HCT116 (cell line): ENCODE measurements around the gene RXRA. TPM values are rescaled to one million over a fixed set of nuclear protein-coding genes. Genes with fewer than 3 reads are reported as not detected.

ENCODE experiments used
- ATAC-seq: fragments of 200-7000 bp; cut with Tn5 transposase; 2 replicates; pipeline ENCODE4 v1.9.1; 2020; ENCODE audit warnings: mild to moderate bottlenecking, moderate library complexity
- BruUV-seq: library from RNA; stranded (reverse); fragments of 400-500 nt; replicated peaks from 2 replicates; lab custom pipeline; 2021; lab: Mats Ljungman, UMichigan
- CTCF ChIA-PET: fragments of 300-600 bp; sonication (Branson Sonifier 250); formaldehyde crosslinking; loops from one replicate; lab custom pipeline; 2021; ENCODE audit warnings: antibody characterized with exemption; lab: Charles Lee
- POLR2A ChIA-PET: fragments of 300-600, 350-600 bp; sonication (Branson Sonifier 250); formaldehyde crosslinking; loops from one replicate; lab custom pipeline; 2021; ENCODE audit warnings: antibody characterized with exemption; lab: Charles Lee
- RAD21 ChIA-PET, 2 experiments: fragments of 300-600 bp; sonication (Branson Sonifier 250); formaldehyde crosslinking; loops; one replicate each; lab custom pipeline; 2023; ENCODE audit warnings: low total read pairs in 2 of 2; ENCODE audit not compliant: uncharacterized antibody in 2 of 2, unreplicated experiment in 2 of 2, low non-redundant PET in 1 of 2; lab: Charles Lee
- DNase-seq: peaks from one replicate; pipeline ENCODE4 v3.0.0-alpha.2; 2010; ENCODE audit warnings: low read depth, low spot score
- H2AFZ ChIP-seq: fragments of 200-600 bp; shearing (Covaris generic), sonication (generic); 2 replicates; pipeline ENCODE4 v1.6.1; 2017; ENCODE audit warnings: low read depth, mixed run types, mixed read lengths, antibody characterized with exemption, low read length; ENCODE audit not compliant: poor library complexity, severe bottlenecking
- H3K27ac ChIP-seq: 2 replicates; pipeline ENCODE4 v1.5.1; 2012; ENCODE audit warnings: low read depth, low read length
- H3K27me3 ChIP-seq: fragments of 200-600 bp; sonication (generic); 2 replicates; pipeline ENCODE4 v1.6.1; 2016; ENCODE audit warnings: mixed run types, low read length, mixed read lengths; ENCODE audit not compliant: insufficient read depth
- H3K36me3 ChIP-seq, 2 experiments: fragments of 200-500 bp in 1 of 2; fragments of 200-600 bp in 1 of 2; sonication (Bioruptor generic) in 1 of 2; sonication (generic) in 1 of 2; 2 replicates each; pipeline versions ENCODE4 v1.5.1 to v1.6.1; 2014 to 2016; ENCODE audit warnings: low read length in 2 of 2, inconsistent platforms in 1 of 2, mixed read lengths in 1 of 2, mixed run types in 1 of 2; ENCODE audit not compliant: insufficient read depth in 2 of 2, control insufficient read depth in 1 of 2
- H3K4me1 ChIP-seq, 2 experiments: fragments of 200-600 bp in 1 of 2; sonication (generic) in 1 of 2; 2 replicates each; pipeline versions ENCODE4 v1.5.1 to v1.6.1; 2012 to 2017; ENCODE audit warnings: low read length in 2 of 2, inconsistent platforms in 1 of 2, mild to moderate bottlenecking in 1 of 2, mixed read lengths in 1 of 2, mixed run types in 1 of 2, moderate library complexity in 1 of 2; ENCODE audit not compliant: insufficient read depth in 2 of 2, control insufficient read depth in 1 of 2
- H3K4me2 ChIP-seq: fragments of 200-600 bp; sonication (generic); 2 replicates; pipeline ENCODE4 v1.6.1; 2017; ENCODE audit warnings: mixed run types, low read length, mixed read lengths
- H3K4me3 ChIP-seq, 2 experiments: fragments of 200-600 bp in 1 of 2; sonication (generic) in 1 of 2; replicated peaks in 1 of 2; 2 replicates each; pipeline ENCODE4 v1.5.1; 2011 to 2016; ENCODE audit warnings: low read length in 2 of 2, control low read depth in 1 of 2, low read depth in 1 of 2, mild to moderate bottlenecking in 1 of 2, mixed read lengths in 1 of 2, mixed run types in 1 of 2
- H3K79me2 ChIP-seq: fragments of 200-600 bp; sonication (generic); 2 replicates; pipeline ENCODE4 v1.6.1; 2017; ENCODE audit warnings: mild to moderate bottlenecking, mixed run types, low read length, moderate library complexity, mixed read lengths; ENCODE audit not compliant: insufficient read depth
- H3K9ac ChIP-seq: fragments of 200-600 bp; sonication (generic); 2 replicates; pipeline ENCODE4 v1.6.1; 2016; ENCODE audit warnings: low read length, mixed read lengths
- H3K9me2 ChIP-seq: fragments of 200-600 bp; sonication (generic), shearing (Covaris generic); 2 replicates; pipeline ENCODE4 v1.6.1; 2017; ENCODE audit warnings: mixed run types, mild to moderate bottlenecking, moderate library complexity; ENCODE audit not compliant: insufficient read depth
- H3K9me3 ChIP-seq, 2 experiments: fragments of 200-500 bp in 1 of 2; fragments of 200-600 bp in 1 of 2; sonication (Bioruptor generic) in 1 of 2; sonication (generic) in 1 of 2; 2 replicates each; pipeline ENCODE4 v1.6.1; 2014 to 2017; ENCODE audit warnings: low read length in 2 of 2, mixed read lengths in 2 of 2, inconsistent platforms in 1 of 2, low read depth in 1 of 2, mild to moderate bottlenecking in 1 of 2, mixed run types in 1 of 2, moderate library complexity in 1 of 2; ENCODE audit not compliant: control insufficient read depth in 1 of 2, insufficient read depth in 1 of 2
- H4K20me1 ChIP-seq: fragments of 200-600 bp; sonication (generic), shearing (Covaris generic); 2 replicates; pipeline ENCODE4 v1.6.1; 2017; ENCODE audit warnings: mixed run types, mild to moderate bottlenecking, moderate library complexity; ENCODE audit not compliant: insufficient read depth
- CEBPB ChIP-seq: IDR thresholded peaks from 2 replicates; pipeline ENCODE4 v1.6.1; 2012; ENCODE audit warnings: low read depth
- EGR1 ChIP-seq: IDR thresholded peaks from 2 replicates; pipeline ENCODE4 v1.6.1; 2012; ENCODE audit warnings: low read depth
- JUND ChIP-seq: IDR thresholded peaks from 2 replicates; pipeline ENCODE4 v1.6.1; 2012
- POLR2A ChIP-seq: IDR thresholded peaks from 2 replicates; pipeline ENCODE4 v1.7.0; 2011; ENCODE audit warnings: borderline replicate concordance; ENCODE audit not compliant: insufficient read depth, insufficient read length; ENCODE audit errors: extremely low read depth
- POLR2AphosphoS5 ChIP-seq: IDR thresholded peaks from 2 replicates; pipeline ENCODE4 v1.6.1; 2011; ENCODE audit warnings: mild to moderate bottlenecking, low read depth, low read length, moderate library complexity
- RAD21 ChIP-seq: IDR thresholded peaks from 2 replicates; pipeline ENCODE4 v1.6.1; 2012; ENCODE audit warnings: low read depth, mild to moderate bottlenecking
- SIN3A ChIP-seq: IDR thresholded peaks from 2 replicates; pipeline ENCODE4 v1.6.1; 2012; ENCODE audit warnings: low read depth
- SRF ChIP-seq: IDR thresholded peaks from 2 replicates; pipeline ENCODE4 v1.6.1; 2012; ENCODE audit warnings: low read depth
- TCF7L2 ChIP-seq: IDR thresholded peaks from 2 replicates; pipeline ENCODE4 v1.7.0; 2011; ENCODE audit warnings: borderline replicate concordance, inconsistent platforms; ENCODE audit not compliant: insufficient read depth, insufficient read length; ENCODE audit errors: extremely low read depth
- YY1 ChIP-seq: IDR thresholded peaks from 2 replicates; pipeline ENCODE4 v1.6.1; 2011; ENCODE audit warnings: low read length, low read depth, moderate library complexity, mild to moderate bottlenecking; ENCODE audit not compliant: insufficient replicate concordance; ENCODE audit errors: extremely low read depth
- ZFX ChIP-seq: fragments of 450-650 bp; IDR thresholded peaks from 2 replicates; pipeline ENCODE4 v1.6.1; 2017
- ZNF274 ChIP-seq: fragments of 200-500 bp; sonication (Bioruptor generic); IDR thresholded peaks from 2 replicates; pipeline ENCODE4 v1.6.1; 2014; ENCODE audit warnings: mild to moderate bottlenecking, low read depth, low read length, inconsistent platforms
- intact Hi-C: fragments of 100-400 bp; cut with micrococcal nuclease; formaldehyde crosslinking; loops from 2 replicates; pipeline ENCODE4 v1.10.0; 2022
- total RNA-seq: library from RNA; stranded (reverse); gene quantifications from one replicate; pipeline ENCODE4 v1.2.1, GENCODE V29; 2021; ENCODE audit not compliant: unreplicated experiment

RXRA gene
- total RNA-seq, 1 experiment from 2014 or later: 43.9 TPM

DNA sequence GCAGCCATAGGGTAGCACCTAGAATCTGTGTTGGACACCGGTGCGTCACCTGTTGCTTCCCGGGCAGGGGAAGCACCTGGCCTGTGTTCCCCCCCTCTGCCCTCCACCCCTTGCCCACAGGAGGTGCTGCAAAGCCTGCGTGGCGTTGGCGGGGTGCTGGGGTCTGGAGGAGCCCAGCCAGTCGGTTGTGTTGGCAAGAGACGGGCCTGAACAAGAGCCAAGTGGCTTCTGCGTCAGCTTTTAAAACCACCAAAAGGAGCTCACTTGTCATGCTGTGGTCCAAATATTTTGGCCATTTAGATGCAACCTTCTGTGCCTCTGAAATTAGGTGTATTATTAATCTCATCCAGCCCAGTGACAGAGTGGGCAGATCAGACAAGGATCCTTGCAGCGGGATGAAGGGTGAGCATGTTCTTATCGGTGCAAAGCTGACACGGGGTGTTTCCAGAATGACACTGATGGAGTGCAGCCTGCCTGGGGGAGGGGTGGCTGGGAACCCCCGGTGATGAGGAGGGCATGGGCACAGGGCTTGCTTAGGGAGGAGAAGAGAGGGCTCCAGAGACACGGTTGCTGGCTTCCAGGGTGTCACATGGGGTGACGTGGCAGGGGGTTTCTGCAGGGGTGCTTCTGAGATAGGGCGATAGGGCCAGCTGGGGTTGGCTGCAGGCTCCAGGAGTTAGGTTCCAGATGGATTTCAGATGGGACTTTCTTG, 9.7 kb upstream of the RXRA start (continued):
- TF ChIP-seq CEBPB: no peak

DNA sequence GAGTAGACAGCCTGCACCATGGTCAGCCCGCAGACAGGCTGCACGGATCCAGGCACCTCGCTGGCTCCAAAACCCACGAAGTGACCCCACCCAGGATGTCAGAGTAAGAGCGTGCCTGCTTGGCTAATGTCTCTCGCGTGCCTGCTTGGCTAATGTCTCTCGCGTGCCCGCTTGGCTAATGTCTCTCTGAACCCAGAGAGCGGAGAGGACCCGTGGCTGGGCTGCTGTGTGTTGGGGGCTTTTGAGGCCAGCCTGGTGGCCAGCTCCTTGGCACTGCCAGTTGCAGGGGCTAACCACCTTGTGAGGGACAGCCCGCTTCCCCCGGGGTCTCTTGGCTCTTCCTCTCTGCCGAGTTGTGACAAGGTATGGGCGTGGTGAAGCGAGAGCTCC, 8.9 kb upstream of the RXRA start:
- Histone ChIP-seq H3K9me2 (no peaks in the 10 kb centered on the region), H3K79me2 (no peaks in the 10 kb centered on the region), H3K4me1 (peaks cover 0 to 3% of the 10 kb centered on the region in 2 experiments; a peak in 1 of 4 replicates), H3K9me3 (no peaks in the 10 kb centered on the region), H3K4me3 (no peak overlapping the region)
- ChIA-PET CTCF (no interaction called here), POLR2A (no interaction called here), RAD21 (no interaction called here)
- DNase-seq: no peak
- no TSS peak for BruUV-seq
- intact Hi-C loops: no loop called here
- no peak for TF ChIP-seq JUND
- no peak for TF ChIP-seq ZNF274
- TF ChIP-seq TCF7L2: no peak
- no peak for TF ChIP-seq SIN3A
- TF ChIP-seq YY1: no peak
- TF ChIP-seq ZFX: no peak
- no peak for TF ChIP-seq CEBPB
- no peak for TF ChIP-seq EGR1
- no peak for TF ChIP-seq RAD21
- TF ChIP-seq POLR2A: no peak
- TF ChIP-seq SRF: no peak
- TF ChIP-seq POLR2AphosphoS5: no peak
- TF ChIP-seq, all 23 proteins: peak for 0
- Histone ChIP-seq H2AFZ (no peak overlapping the region), H3K36me3 (no peaks in the 10 kb centered on the region), H3K9ac (no peak overlapping the region), H3K27me3 (no peaks in the 10 kb centered on the region), H3K27ac (no peak overlapping the region), H4K20me1 (no peaks in the 10 kb centered on the region), H3K4me2 (no peak overlapping the region)
- no peak for ATAC-seq
